ENCODE results near the gene PAM.
A peak's percentile ranks its signal among the peaks of the same experiment; 100 is the strongest.

Gene PAM

GRCh38 chr5:102961671-102962070 lies 206.6 kb downstream of the PAM start:
- no peak for TF ChIP-seq CTCF (IDR thresholded peaks at IDR 0.05; ENCODE audit: insufficient read depth, low read depth, low read length, missing control alignments)
- DNase-seq (ENCODE audit: low read depth) = no peak
- H3K4me3 ChIP-seq (ENCODE audit: low read depth, low read length) = no peak overlapping the region

GRCh38 chr5:102965653-102966052 lies 210.5 kb downstream of the PAM start:
- DNase-seq (ENCODE audit: low read depth) = no peak
- no peak for TF ChIP-seq CTCF (IDR thresholded peaks at IDR 0.05; ENCODE audit: insufficient read depth, low read depth, low read length, missing control alignments)

DNA sequence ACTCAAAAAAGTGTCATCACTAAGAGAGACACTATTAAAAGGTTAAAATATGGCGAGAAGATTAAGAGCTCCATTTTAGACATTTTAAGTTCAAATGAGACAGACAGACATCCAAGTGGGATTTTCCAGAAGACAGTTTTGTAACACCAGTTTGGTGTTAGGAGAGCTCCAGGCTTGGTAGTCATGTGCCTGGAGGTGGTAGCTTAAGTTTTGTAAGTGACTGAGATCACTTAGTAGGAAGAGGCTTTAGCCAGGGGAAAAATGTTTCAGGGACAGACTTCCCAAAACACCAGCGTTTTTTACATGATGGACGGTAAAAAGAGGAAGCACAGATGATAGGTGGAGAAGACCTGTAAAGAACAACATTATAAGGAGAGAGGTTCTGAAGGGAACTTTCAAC lies 214.5 kb downstream of the PAM start:
- no peak for DNase-seq (ENCODE audit: low read depth)
- no peak for TF ChIP-seq CTCF (IDR thresholded peaks at IDR 0.05; ENCODE audit: insufficient read depth, low read depth, low read length, missing control alignments)
- H3K4me3 ChIP-seq (ENCODE audit: low read depth, low read length) = no peak overlapping the region

More at GRCh38 chr5:102965653-102966052, 210.5 kb downstream of the PAM start:
- no peak overlapping the region for H3K4me3 ChIP-seq (ENCODE audit: low read depth, low read length)

- peak; percentile 19 for TF ChIP-seq CTCF (IDR thresholded peaks at IDR 0.05; ENCODE audit: insufficient read depth, low read depth, low read length, missing control alignments)
- H3K4me3 ChIP-seq (ENCODE audit: low read depth, low read length) = no peak overlapping the region
- peak; percentile 8 for DNase-seq (ENCODE audit: low read depth)
Measured at GRCh38 chr5:102971676-102972293, 216.7 kb downstream of the PAM start.

DNA sequence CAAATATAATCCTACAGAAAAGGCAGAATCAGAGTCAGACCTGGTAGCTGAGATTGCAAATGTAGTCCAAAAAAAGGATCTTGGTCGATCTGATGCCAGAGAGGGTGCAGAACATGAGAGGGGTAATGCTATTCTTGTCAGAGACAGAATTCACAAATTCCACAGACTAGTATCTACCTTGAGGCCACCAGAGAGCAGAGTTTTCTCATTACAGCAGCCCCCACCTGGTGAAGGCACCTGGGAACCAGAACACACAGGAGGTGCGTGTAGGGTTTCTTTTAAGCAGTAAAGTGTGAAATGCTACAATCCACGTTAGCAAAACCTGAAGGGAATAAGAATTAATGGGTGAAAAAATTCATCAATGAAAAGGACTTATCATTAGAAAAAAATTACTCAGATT lies 219.1 kb downstream of the PAM start:
- DNase-seq (ENCODE audit: low read depth) = no peak
- no peak overlapping the region for H3K4me3 ChIP-seq (ENCODE audit: low read depth, low read length)
- no peak for TF ChIP-seq CTCF (IDR thresholded peaks at IDR 0.05; ENCODE audit: insufficient read depth, low read depth, low read length, missing control alignments)

GRCh38 chr5:102975045-102975444 lies 219.9 kb downstream of the PAM start:
- no peak for DNase-seq (ENCODE audit: low read depth)
- H3K4me3 ChIP-seq (ENCODE audit: low read depth, low read length) = no peak overlapping the region
- TF ChIP-seq CTCF (IDR thresholded peaks at IDR 0.05; ENCODE audit: insufficient read depth, low read depth, low read length, missing control alignments) = no peak

All from GM12865 (cell line).